ENCODE measurements around the gene SMC2. TPM values are rescaled to one million over a fixed set of nuclear protein-coding genes. Genes with fewer than 3 reads are reported as not detected.

SMC2 gene
- 10 to 100 TPM; 64.4 to 66.4 TPM for total RNA-seq

DNA sequence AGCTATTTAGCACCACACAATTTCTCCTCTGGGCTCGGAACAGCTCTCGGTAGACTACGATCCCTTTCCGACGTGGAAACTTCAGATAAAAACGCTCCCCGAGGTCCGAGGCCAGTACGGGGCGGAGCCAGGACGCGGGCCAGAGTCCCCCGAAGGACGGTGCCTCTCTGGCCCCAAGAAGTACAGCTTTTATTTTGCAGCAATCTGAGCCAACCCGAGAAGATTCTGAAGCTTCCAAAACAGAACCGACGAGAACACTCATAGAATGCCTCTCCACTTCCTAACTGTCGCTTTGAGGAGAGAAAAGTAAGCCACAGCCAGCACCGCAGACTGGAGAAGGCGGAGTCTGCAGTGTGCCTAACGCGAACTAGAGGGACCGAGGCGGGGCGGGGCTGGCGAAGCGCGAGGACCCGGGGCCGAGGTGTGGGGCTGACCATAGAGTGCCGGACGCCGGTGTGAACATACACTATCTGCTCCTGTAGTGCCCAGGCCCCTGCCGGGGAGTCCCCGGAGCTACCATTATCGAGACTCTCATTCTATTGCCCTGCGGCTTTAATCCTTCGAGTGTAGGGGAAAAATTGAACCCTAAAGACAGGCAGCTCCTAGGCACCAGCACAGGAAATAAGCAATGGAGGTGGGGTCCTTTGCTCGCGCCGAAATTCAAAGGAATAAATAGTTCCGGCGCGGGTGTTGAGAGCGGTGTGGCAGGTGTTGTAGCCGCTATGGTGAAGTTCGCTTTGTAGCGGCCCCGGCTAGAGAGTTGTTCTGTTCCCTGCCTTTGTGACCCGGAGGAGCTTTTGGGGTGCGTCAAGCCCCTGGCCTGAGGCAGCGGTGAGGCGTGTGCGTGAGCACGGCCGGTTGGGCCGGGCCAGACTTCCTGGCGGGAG, at the start of gene SMC2:
TSS of gene SMC2 (plus strand) at position 663 of the 887 bp plus-strand sequence. CDS start 1,076 bp downstream, outside the sequence.
- H3K27ac Mint-ChIP-seq = peak within 1 kb of the TSS; percentile 100
- no peaks in the 10 kb centered on the region for H3K27me3 Mint-ChIP-seq
- ChIA-PET POLR2A (interaction anchor here (0.8 to 2.5 kb wide), 8 partner anchors 10 to 654 kb away, joined by 3 to 8 read pairs (median 4); no protein-coding TSS in a partner anchor), CTCF (no interaction called here)
- TF ChIP-seq, protein P1, sequence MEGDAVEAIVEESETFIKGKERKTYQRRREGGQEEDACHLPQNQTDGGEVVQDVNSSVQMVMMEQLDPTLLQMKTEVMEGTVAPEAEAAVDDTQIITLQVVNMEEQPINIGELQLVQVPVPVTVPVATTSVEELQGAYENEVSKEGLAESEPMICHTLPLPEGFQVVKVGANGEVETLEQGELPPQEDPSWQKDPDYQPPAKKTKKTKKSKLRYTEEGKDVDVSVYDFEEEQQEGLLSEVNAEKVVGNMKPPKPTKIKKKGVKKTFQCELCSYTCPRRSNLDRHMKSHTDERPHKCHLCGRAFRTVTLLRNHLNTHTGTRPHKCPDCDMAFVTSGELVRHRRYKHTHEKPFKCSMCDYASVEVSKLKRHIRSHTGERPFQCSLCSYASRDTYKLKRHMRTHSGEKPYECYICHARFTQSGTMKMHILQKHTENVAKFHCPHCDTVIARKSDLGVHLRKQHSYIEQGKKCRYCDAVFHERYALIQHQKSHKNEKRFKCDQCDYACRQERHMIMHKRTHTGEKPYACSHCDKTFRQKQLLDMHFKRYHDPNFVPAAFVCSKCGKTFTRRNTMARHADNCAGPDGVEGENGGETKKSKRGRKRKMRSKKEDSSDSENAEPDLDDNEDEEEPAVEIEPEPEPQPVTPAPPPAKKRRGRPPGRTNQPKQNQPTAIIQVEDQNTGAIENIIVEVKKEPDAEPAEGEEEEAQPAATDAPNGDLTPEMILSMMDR (IDR thresholded peaks at IDR 0.05) = no peak
- peak; percentile 95 for DNase-seq
- peaks cover 39% of the 10 kb centered on the region for H3K4me1 Mint-ChIP-seq (ENCODE audit: low read depth)
- peak; percentile 95 for ATAC-seq
- peaks cover 26% of the 10 kb centered on the region for H3K36me3 Mint-ChIP-seq (ENCODE audit: low read depth)
- H3K4me3 Mint-ChIP-seq = peak within 1 kb of the TSS; percentile 91
- intact Hi-C loops (cut with micrococcal nuclease) = loop anchor here (5.0 kb wide), 1 partner anchor 67 kb away; no protein-coding TSS in a partner anchor
- no peaks in the 10 kb centered on the region for H3K9me3 Mint-ChIP-seq

DNA sequence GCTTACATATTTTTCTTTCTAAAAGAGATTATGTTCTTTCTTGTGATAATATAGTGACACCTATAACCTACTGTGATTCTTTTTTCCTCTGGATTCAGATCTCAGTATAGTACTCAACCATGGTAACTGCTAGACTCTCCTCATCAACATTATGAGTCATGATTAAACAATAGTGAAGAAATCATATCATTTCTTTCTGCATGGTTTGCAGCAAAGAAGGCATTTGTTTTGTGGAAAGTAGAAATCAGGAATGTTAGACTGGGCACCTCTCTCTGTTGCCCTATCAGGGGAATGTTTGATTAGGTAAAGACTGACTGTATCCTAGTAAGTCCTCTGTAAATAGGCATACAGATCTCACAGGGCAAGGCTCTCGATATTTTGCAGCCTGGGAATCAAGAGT, 25.6 kb upstream of the SMC2 start:
- Mint-ChIP-seq H3K27me3 (peaks cover 4% of the 10 kb centered on the region), H3K4me3 (no peak overlapping the region), H3K9me3 (no peaks in the 10 kb centered on the region), H3K36me3 (ENCODE audit: low read depth) (no peaks in the 10 kb centered on the region), H3K4me1 (ENCODE audit: low read depth) (no peaks in the 10 kb centered on the region), H3K27ac (no peak overlapping the region)
- intact Hi-C loops (cut with micrococcal nuclease) = no loop called here
- POLR2A ChIA-PET = no interaction called here
- ATAC-seq (no peak), DNase-seq (no peak)
- CTCF ChIA-PET = no interaction called here
- TF ChIP-seq, protein P1 (IDR thresholded peaks at IDR 0.05) = no peak

DNA sequence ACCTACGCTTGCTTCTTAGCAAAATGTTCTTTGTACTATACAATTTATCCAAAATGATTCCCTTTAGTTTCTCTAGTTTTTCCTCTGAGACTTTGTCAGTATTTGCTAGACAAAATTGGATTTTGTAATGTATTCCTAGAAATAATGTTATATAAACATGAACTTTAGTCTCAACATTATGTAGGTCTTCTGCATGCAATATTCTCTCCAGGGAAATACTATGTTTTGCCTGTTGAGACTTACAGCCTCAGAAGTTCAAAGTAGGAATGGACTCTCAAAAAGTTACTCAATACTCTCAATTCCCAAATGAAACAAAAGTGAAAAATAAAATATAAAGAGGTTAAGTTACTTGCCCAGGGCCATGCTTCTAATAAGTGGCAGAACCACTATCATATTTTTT, 24.8 kb upstream of the SMC2 start:
- no peaks in the 10 kb centered on the region for H3K9me3 Mint-ChIP-seq
- POLR2A ChIA-PET = no interaction called here
- no peak for ATAC-seq
- H3K27ac Mint-ChIP-seq = no peak overlapping the region
- no peak for DNase-seq
- H3K4me1 Mint-ChIP-seq (ENCODE audit: low read depth) = no peaks in the 10 kb centered on the region
- no peaks in the 10 kb centered on the region for H3K36me3 Mint-ChIP-seq (ENCODE audit: low read depth)
- CTCF ChIA-PET = no interaction called here
- peaks cover 4% of the 10 kb centered on the region for H3K27me3 Mint-ChIP-seq
- intact Hi-C loops (cut with micrococcal nuclease) = no loop called here
- TF ChIP-seq, protein P1 (IDR thresholded peaks at IDR 0.05) = no peak
- H3K4me3 Mint-ChIP-seq = no peak overlapping the region

DNA sequence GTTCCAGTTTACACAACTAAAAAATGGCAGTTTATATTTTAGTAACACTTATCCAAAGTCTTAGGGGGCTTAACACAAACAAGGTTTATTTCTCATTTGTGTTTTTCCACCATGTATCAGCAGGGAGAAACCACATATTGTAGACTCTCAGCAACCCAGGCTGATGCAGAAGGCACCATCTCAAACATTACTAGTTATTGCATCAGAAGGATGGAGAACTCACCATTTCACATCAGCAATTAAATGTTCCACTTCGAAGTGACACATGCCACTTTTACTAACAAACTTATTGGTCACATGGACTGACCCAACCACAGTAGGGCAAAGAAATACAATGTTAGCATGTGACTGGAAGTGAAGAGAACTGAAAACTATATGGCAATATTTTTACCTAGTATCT, 22.5 kb upstream of the SMC2 start:
- H3K4me3 Mint-ChIP-seq = no peak overlapping the region
- POLR2A ChIA-PET = no interaction called here
- no peaks in the 10 kb centered on the region for H3K36me3 Mint-ChIP-seq (ENCODE audit: low read depth)
- DNase-seq = no peak
- CTCF ChIA-PET = no interaction called here
- TF ChIP-seq, protein P1 (IDR thresholded peaks at IDR 0.05) = no peak
- H3K27me3 Mint-ChIP-seq = peaks cover 12% of the 10 kb centered on the region
- ATAC-seq = no peak
- no peaks in the 10 kb centered on the region for H3K4me1 Mint-ChIP-seq (ENCODE audit: low read depth)
- H3K9me3 Mint-ChIP-seq = no peaks in the 10 kb centered on the region
- H3K27ac Mint-ChIP-seq = no peak overlapping the region
- intact Hi-C loops (cut with micrococcal nuclease) = no loop called here

DNA sequence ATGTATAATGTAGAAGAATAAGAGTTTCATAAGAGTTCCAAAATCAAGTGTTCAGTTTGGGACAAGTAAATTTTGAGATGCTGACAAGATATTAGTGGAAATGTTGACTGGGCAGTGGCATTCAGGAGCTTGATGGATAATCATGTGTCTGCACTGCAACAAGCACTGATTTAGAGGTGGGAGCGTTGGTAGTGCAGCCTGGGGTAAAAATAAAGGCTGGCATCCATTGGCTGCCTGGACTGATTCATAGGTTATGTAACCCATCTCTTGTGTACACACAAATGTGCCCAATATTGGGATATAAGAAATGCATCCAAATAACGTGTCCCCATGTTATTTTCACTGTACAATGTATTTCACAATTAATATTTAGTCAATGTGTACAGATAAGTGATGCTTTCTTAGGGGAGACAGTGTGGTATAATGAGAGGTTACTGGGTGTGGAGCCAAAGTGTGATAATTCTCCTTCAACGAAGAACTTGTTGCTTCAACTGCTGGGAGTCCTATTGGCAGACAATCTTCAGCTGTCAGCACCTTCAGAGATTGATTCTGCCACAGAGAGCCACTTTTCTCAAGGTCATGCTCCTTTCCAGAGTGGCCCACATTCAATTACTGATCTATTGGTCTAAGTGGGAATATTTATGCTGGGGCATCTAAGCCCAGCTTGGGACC, 20.9 kb upstream of the SMC2 start:
- H3K4me3 Mint-ChIP-seq = no peak overlapping the region
- no peak overlapping the region for H3K27ac Mint-ChIP-seq
- no peak for ATAC-seq

More for the DNA sequence above, 20.9 kb upstream of the SMC2 start:
- Mint-ChIP-seq H3K36me3 (ENCODE audit: low read depth) (no peaks in the 10 kb centered on the region), H3K9me3 (no peaks in the 10 kb centered on the region), H3K4me1 (ENCODE audit: low read depth) (no peaks in the 10 kb centered on the region), H3K27me3 (peaks cover 12% of the 10 kb centered on the region)
- DNase-seq = no peak
- CTCF ChIA-PET = interaction anchor here (1.2 kb wide), 1 partner anchor 18 kb away, joined by 3 read pairs; no protein-coding TSS in a partner anchor
- intact Hi-C loops (cut with micrococcal nuclease) = no loop called here
- POLR2A ChIA-PET = no interaction called here
- TF ChIP-seq, protein P1 (IDR thresholded peaks at IDR 0.05) = no peak

Measured in activated CD8-positive, alpha-beta T cell treated with anti-CD3 and anti-CD28 coated beads for 36 hours (primary cell).